ENCODE results near the gene APOL5. TPM values are rescaled to one million over a fixed set of nuclear protein-coding genes. Genes with fewer than 3 reads are reported as not detected.

Gene APOL5
- total RNA-seq, 1 donor from 2014 or later, result not detected

GRCh38 chr22:35684270-35684700 is 33.4 kb upstream of the APOL5 start:
- H3K4me3 ChIP-seq (ENCODE audit: low read depth, low read length), result no peak overlapping the region
- TF ChIP-seq CTCF (conservative IDR thresholded peaks at IDR 0.05; ENCODE audit: low read depth, low read length), result peak; percentile 30
- no peak for DNase-seq (ENCODE audit: low read depth)

GRCh38 chr22:35684732-35685131 is 32.9 kb upstream of the APOL5 start:
- no peak for TF ChIP-seq CTCF (conservative IDR thresholded peaks at IDR 0.05; ENCODE audit: low read depth, low read length)
- no peak overlapping the region for H3K4me3 ChIP-seq (ENCODE audit: low read depth, low read length)
- DNase-seq (ENCODE audit: low read depth), result no peak

- TF ChIP-seq CTCF (conservative IDR thresholded peaks at IDR 0.05; ENCODE audit: low read depth, low read length), result no peak
- H3K4me3 ChIP-seq (ENCODE audit: low read depth, low read length), result no peak overlapping the region
- no peak for DNase-seq (ENCODE audit: low read depth)
Observed at GRCh38 chr22:35685731-35686130, 31.9 kb upstream of the APOL5 start.

GRCh38 chr22:35686298-35686697 is 31.4 kb upstream of the APOL5 start:
- no peak overlapping the region for H3K4me3 ChIP-seq (ENCODE audit: low read depth, low read length)
- no peak for DNase-seq (ENCODE audit: low read depth)
- no peak for TF ChIP-seq CTCF (conservative IDR thresholded peaks at IDR 0.05; ENCODE audit: low read depth, low read length)

- DNase-seq (ENCODE audit: low read depth), result no peak
- no peak for TF ChIP-seq CTCF (conservative IDR thresholded peaks at IDR 0.05; ENCODE audit: low read depth, low read length)
- no peak overlapping the region for H3K4me3 ChIP-seq (ENCODE audit: low read depth, low read length)
Observed at GRCh38 chr22:35687461-35687860, 30.2 kb upstream of the APOL5 start.

- no peak for TF ChIP-seq CTCF (conservative IDR thresholded peaks at IDR 0.05; ENCODE audit: low read depth, low read length)
- H3K4me3 ChIP-seq (ENCODE audit: low read depth, low read length), result no peak overlapping the region
- no peak for DNase-seq (ENCODE audit: low read depth)
Observed at GRCh38 chr22:35688913-35689675, 28.6 kb upstream of the APOL5 start.

GRCh38 chr22:35690001-35690400 is 27.7 kb upstream of the APOL5 start:
- DNase-seq (ENCODE audit: low read depth), result no peak
- no peak for TF ChIP-seq CTCF (conservative IDR thresholded peaks at IDR 0.05; ENCODE audit: low read depth, low read length)
- no peak overlapping the region for H3K4me3 ChIP-seq (ENCODE audit: low read depth, low read length)
